GM10266 (cell line): ENCODE measurements around the gene WNT3.

Experiments used
- DNase-seq: peaks from one replicate; pipeline ENCODE4 v3.0.0; 2012; ENCODE audit errors: extremely low spot score
- TF ChIP-seq, protein P1 (sequence below): IDR thresholded peaks from 2 replicates; pipeline ENCODE4 v1.5.1; 2012; ENCODE audit warnings: mild to moderate bottlenecking, low read depth; ENCODE audit not compliant: control insufficient read depth, insufficient read depth; ENCODE audit errors: missing control alignments

WNT3 gene

DNA sequence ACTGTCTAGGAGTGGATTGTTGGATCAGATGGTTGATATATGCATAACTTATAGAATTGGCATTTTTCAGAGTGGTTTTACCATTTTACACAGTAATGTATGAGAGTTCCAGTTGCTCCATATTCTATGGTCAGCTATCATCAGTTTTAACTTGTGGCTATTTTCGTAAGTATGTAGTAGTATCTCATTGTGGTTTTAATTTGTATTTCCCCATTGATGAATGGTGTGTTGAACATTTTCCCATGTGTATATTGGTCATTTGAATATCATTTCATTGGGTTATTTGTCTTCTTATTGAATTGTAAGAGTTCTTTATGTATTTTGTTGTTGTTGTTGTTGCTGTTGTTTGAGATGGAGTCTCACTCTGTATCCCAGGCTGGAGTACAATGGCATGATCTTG is 39.1 kb upstream of the WNT3 start:
- no peak for DNase-seq
- TF ChIP-seq, protein P1, sequence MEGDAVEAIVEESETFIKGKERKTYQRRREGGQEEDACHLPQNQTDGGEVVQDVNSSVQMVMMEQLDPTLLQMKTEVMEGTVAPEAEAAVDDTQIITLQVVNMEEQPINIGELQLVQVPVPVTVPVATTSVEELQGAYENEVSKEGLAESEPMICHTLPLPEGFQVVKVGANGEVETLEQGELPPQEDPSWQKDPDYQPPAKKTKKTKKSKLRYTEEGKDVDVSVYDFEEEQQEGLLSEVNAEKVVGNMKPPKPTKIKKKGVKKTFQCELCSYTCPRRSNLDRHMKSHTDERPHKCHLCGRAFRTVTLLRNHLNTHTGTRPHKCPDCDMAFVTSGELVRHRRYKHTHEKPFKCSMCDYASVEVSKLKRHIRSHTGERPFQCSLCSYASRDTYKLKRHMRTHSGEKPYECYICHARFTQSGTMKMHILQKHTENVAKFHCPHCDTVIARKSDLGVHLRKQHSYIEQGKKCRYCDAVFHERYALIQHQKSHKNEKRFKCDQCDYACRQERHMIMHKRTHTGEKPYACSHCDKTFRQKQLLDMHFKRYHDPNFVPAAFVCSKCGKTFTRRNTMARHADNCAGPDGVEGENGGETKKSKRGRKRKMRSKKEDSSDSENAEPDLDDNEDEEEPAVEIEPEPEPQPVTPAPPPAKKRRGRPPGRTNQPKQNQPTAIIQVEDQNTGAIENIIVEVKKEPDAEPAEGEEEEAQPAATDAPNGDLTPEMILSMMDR: no peak

DNA sequence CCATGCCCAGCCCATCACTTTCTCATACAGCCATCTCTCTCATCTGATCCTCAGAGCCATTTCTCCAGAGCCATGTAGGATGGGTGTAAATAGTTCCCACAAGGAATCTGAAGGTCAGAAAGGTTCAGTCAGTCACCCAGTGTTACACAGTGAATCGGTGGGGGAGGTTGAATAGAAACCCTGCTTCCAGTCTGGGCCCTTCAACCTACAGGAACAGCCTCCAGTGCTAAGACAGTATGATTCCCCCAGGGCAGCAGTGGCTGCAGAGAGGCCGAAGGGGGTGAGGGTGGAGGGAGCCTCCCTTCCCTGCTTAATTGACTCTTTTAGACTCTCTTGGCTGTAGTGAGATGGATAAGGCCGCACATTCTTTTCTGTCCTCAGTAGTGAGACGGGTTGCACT is 36.5 kb upstream of the WNT3 start:
- DNase-seq: no peak
- TF ChIP-seq, protein P1: no peak

DNA sequence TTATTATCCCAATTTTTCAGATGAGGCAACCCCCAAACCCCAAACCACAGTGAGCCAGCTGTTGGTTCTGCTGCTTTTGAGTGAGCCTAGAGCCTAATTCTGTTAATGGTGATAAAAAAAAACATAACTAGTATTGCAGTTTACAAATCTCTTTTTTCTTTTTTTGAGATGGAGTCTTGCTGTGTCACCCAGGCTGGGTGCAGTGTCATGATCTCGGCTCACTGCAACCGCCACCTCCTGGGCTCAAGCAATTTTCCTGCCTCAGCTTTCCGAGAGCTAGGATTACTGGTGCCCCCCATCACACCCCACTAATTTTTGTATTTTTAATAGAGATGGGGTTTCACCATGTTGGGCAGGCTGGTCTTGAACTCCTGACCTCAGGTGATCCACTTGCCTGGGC is 36.0 kb upstream of the WNT3 start:
- DNase-seq: no peak
- TF ChIP-seq, protein P1: no peak

DNA sequence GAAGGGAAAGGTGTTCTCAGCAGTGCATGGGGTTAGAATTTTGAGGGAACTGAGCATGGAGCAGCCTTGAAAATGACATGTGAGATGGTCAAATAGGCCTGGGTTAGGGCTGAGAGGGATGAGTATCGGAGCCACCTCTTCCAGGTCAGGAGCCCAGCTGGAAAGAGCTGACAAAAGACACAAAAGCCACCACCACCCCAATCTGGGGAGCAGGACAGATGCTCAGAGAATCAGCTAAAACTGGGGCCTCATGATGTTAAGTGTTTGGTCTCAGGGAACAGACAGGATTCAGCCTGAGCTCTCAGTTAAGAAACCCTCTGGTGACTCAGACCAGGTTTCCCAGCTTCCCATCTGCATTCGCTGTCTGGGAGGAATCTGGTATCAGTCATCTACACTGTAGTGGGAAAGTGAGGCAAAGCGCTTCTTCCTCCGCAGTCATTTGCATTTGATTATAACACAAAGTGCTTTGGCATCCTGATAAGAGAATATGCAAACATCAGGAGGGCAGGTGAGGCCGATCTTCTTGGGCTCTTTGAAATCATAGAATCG is 35.5 kb upstream of the WNT3 start:
- TF ChIP-seq, protein P1: no peak
- DNase-seq: no peak

DNA sequence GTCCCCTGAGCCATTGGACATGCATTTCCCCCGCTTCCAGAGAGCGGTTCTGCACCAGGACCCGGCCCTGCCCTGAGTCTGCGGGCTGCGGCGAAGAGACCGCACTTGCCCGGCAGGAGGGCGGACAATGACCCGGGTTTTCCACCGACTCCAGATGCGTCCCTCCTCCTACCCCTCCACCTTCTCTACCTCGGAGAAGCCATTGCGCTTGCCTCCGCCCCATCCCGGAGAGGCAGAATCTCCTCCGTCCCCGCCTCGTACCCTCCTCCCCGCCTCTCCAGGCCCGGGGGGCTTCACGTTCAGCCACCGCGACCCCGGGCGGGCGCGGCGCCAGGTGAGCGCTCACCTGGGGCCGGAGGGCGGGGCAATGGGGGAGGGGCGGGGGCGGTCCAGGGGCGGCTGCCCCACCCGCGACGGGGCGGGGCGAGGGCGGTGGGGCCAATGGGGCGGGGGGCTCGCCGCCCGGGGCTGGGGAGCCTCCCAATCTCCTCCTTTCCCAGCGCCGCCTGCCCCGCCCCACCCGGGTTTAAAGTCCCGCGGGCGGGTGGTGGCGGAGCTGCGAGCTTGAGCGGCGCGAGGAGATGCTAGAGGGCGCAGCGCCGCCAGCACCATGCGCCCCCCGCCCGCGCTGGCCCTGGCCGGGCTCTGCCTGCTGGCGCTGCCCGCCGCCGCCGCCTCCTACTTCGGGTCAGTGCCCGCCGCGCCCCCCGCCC is 32.7 kb upstream of the WNT3 start, which contains the start of gene WNT9B:
Gene WNT9B (plus strand): TSS at position 555 of the 713 bp plus-strand sequence. CDS start 56 bp downstream, at position 611.
- TF ChIP-seq, protein P1: no peak

DNA sequence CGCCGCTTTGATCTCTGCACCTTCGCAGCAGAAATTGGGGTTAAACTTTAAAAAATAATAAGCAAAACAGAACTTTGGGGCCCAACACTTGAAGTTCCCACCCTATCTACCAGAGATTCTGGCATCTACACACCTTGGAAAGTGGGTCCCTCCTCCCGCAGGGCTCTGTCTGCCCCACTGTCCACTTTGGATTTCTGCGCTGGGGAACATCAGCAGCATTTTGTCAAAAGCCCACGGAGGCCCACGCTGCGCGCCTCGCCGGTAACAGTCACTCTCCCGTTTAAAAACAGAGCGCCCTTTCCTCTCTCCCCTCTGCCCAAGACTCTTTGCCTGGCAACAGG is 32.2 kb upstream of the WNT3 start:
- no peak for DNase-seq
- TF ChIP-seq, protein P1: no peak

More for the DNA sequence above, 32.7 kb upstream of the WNT3 start, which contains the start of gene WNT9B:
- peak; percentile 51 for DNase-seq

DNA sequence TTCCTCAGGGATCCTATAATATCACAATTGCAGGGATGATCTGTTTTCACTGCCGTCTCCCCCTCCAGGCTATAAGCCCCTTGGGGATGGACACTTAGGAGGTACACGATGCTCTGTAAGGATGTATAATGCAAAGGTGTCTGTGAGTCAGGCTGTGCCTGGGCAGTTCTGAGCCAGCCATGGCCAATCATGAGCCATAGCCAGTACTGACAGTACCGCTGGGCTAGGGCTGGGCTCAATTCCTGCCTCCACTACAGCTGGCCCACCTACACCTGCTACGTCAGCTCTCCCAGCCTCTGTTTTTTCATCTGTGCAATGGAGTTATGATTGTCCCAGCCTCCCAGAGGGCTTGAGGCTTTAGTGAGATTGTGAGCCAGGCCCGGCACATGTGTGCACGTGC is 30.0 kb upstream of the WNT3 start:
- no peak for DNase-seq
- TF ChIP-seq, protein P1: no peak
